ENCODE results near the gene GTF2H4.
A peak's percentile ranks its signal among the peaks of the same experiment; 100 is the strongest.

The GTF2H4 gene

DNA sequence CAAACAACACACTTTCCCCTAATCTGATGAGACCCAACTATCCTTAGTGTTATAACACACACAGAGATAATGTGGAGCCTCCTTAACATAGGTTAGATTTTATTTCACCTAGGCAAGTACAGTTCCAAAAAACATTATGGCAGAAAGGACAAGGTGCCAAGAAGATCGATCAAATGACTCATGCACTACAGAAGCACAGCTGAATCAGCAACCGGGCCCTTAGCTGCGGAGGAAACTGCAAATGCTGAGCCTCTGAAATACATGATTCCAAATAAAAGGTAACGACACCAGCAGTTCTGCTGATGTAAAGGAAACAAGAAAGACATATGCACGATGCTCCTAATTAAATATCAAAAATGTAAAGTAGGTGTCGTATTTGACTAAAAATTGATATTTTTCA, 55.6 kb downstream of the GTF2H4 start:
- peak overlapping the region; percentile 59 for H2AFZ ChIP-seq (ENCODE audit: low read depth)
- H3K79me2 ChIP-seq (ENCODE audit: insufficient read depth, low read depth) = no peaks in the 10 kb centered on the region
- no peaks in the 10 kb centered on the region for H4K20me1 ChIP-seq (ENCODE audit: insufficient read depth)
- peak overlapping the region; percentile 97 for H3K27ac ChIP-seq
- peak overlapping the region; percentile 61; the same call in 1 of the 2 replicates for H3K4me2 ChIP-seq
- H3K9ac ChIP-seq = peak overlapping the region; percentile 48; the same call in 1 of the 2 replicates
- H3K4me1 ChIP-seq (ENCODE audit: low read depth, poor library complexity, severe bottlenecking) = peaks cover 55% of the 10 kb centered on the region
- H3K36me3 ChIP-seq (ENCODE audit: insufficient read depth) = no peaks in the 10 kb centered on the region
- no peak overlapping the region for H3K4me3 ChIP-seq (IDR thresholded peaks at IDR 0.05; ENCODE audit: insufficient read depth, low read depth, low read length)
- no peaks in the 10 kb centered on the region for H3K27me3 ChIP-seq (ENCODE audit: insufficient read depth, low read depth)
- TF ChIP-seq CTCF (conservative IDR thresholded peaks at IDR 0.05; ENCODE audit: low read depth, low read length) = no peak

Data from KMS-11 (cell line).